MV-4-11 (cell line): Measurements from ENCODE around the gene KCNJ16.

Source experiments
- DNase-seq: peaks from one replicate; lab custom pipeline; 2025; lab: John Stamatoyannopoulos, UW

The KCNJ16 gene

DNA sequence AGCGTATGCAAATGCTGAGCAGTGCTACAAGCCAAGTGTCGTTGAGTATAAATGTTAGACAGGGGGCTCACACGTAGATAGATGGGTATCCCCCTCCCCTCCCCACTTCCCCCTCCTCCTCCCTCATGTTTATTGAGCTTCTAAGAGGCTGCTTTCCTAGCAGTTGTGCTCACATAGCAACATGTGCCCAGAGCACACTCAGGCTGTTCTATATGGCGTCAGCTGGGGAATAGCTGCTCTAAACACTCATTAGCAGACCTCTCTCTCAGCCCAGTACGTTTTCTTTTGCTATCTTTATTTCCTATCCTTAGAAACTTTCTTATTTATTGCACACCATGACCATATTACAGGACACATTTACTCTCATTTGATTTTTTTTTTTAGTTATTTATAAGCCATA is 96.1 kb downstream of the KCNJ16 start:
- DNase-seq, result no peak

GRCh38 chr17:70172449-70172848 is 97.4 kb downstream of the KCNJ16 start:
- DNase-seq, result no peak

DNA sequence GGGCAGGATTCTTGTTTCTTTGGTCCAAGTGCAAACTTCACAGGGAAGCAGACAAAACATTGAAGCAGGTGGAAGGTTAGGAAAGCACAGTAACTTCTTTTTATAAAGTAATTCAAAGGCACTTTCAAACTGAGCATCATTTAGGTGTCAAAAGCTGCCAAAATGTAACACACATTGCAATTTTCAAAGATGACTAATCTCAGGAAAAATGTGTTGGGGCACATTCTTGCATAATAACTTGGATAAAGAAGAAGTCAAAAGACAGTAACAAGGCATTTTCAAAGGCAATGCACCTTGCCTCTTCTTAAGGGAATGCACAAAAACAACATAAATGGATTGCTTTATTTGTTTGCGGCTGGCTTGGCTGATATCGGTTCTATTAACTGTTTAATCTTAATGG is 97.9 kb downstream of the KCNJ16 start:
- peak; percentile 43 for DNase-seq

DNA sequence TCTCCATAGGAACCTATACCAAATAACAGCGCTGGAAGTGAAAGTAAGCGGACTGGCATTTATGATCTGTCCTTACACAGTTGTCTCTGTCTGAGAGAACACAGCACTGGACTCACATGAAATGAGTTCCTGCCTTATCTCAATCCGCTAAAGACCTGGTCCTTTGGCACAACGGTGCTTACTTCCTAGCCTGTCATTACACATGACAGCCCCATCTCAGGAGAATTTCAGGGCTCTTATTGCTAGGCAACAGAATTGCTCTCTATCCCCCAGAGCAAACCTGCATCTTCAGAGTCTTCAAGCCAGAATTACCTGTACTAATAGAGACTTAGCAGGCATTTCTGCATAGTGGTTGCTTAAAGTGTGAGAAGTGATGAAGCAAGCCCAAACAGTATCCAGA is 98.7 kb downstream of the KCNJ16 start:
- no peak for DNase-seq

DNA sequence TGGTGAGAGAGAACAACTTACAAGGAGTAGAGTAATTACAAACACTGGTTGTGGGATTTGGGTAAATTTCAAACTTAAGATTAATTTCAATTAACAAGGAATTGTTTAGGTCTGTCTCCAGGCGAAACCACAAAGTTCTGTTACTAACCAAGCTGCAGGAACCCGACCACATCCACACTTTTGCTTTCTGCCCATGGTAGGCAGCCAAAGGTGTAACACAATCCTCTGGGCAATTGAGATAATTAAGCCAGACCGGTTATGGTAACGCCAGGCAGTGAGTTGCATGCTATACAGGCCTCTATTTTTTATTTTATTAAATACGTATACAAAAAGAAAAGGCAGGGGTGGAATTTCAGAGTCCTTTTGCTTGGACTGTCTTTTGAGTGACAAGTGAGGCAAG is 106.4 kb downstream of the KCNJ16 start:
- no peak for DNase-seq

DNA sequence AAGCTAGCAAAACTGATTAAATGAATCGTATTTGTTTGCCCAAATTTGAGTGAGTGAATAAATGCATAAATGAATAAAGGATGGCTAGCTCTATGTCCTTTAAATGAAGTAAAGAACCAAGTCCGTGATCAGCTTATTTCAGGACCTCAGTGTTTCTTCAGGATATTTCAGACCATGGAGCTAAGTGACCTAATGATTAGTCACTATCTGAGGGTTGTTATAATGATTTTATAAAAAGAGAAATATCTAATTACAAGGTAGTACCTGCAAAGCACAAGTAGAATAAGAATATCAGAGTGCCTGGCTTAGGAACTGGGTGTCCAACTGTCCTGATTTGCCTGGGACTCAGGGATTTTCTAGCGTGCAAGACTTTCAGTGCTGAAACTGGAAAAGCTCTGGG is 106.8 kb downstream of the KCNJ16 start:
- no peak for DNase-seq

GRCh38 chr17:70183508-70183907 is 108.5 kb downstream of the KCNJ16 start:
- DNase-seq, result no peak

- DNase-seq, result no peak
Measured at GRCh38 chr17:70184207-70184606, 109.2 kb downstream of the KCNJ16 start.

GRCh38 chr17:70184770-70185169 is 109.7 kb downstream of the KCNJ16 start:
- DNase-seq, result no peak
